Measurements from ENCODE around the gene UVRAG.
"Not testable (repeated sequence)": the region's sequence is repeated elsewhere in the genome, so short reads cannot be mapped to it uniquely, and the experiment has no call there.

The UVRAG gene

DNA sequence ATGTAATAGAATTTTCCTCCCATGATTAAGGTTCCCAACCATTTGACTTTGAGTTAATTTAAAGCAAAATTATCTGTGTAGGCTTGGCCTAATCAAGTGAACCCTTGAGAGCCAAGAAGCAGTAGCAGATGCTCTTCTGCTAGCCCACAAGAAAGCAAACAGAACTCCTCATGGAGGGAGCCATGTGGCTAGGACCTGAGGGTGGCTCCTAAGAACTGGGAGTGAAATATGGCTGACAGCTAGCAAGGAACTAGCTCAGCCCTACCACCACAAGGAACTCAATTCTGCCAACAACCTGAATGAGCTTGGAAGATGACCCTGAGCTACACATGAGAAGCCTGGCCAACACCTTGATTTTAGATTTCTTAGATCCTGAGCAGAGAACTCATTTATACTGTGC is 223.6 kb downstream of the UVRAG start:
- DNase-seq = no peak

- DNase-seq = no peak
Observed at GRCh38 chr11:76041208-76041607, 226.2 kb downstream of the UVRAG start.

GRCh38 chr11:76044750-76045320 is 229.8 kb downstream of the UVRAG start:
- no peak for DNase-seq

DNA sequence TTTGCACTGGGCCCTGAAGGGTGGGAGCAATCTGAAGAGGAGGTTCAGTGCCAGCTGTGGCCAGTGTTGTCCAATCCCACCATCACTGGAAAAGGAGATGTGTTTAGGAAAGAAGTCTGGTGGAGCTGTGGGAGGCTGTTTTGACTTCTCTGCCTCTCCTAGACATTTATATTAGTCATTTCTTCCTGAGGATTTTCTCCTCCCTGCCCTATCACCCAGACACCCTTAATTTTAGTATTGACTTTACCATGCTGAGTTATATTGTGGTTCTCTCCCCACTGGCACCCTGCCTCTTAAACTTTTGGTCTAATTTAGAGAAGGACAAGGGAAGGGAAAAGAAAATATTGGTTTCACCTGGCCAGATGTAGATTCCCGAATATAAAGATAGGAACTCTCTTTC is 232.2 kb downstream of the UVRAG start:
- no peak for DNase-seq

- no peak for DNase-seq
Observed at GRCh38 chr11:76047766-76048165, 232.8 kb downstream of the UVRAG start.

- DNase-seq = no peak
Observed at GRCh38 chr11:76048763-76049162, 233.8 kb downstream of the UVRAG start.

DNA sequence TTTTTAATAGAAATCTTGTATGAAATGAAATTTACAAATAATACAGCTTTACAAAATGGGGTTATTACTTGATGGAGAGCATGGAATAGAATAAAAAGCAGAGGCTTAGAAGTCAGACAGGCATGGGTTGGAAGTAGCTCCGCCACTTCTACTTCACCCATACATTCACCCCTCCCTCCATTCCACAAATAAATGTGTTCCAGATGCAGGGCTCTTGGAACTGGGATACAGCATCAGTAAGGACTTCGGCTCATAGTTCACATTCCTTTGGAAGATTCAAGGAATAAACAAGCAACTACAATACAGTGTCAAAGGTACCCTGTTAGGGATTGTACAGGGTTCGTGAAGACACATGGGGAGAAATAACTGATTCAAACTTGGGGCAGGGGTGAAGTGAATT is 234.5 kb downstream of the UVRAG start:
- DNase-seq = no peak

DNA sequence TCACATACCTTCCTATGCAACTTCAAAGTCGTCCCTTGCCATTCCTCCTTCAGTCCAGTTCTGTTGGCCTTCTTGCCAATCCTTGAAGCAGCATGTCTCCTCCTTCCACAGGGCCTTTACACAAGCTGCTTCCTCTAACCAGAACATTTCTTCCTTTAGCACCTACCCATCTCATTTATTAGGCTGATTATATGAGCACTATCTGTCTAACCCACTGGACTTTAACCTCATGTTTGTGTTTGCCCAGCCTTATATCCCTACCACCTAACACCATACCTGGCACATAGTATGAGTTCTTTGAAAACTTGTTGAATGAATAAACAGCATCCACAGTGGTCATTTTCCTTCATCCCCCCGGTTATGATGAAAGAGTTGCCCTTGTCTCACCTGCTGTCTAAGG is 236.9 kb downstream of the UVRAG start:
- DNase-seq = no peak

DNA sequence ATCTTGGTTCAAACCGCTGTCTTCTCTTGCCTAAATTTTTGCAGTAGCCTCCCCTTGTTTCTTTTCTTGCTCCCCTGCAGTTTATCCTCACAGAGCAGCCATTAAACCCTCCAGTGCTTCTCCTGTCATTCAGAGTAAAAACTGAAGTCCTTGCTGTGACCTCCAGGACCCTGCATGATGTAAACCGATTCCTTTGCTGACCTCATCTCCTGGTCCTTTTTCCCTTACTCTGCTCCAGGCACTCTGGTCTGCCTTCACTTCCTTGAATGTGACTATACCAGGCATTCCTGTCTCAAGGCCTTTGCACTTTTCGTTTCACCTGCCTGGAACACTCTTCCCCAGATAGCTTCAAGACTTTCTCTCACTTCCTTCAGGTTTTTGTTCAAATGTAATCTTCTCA is 239.3 kb downstream of the UVRAG start:
- DNase-seq = no peak

DNA sequence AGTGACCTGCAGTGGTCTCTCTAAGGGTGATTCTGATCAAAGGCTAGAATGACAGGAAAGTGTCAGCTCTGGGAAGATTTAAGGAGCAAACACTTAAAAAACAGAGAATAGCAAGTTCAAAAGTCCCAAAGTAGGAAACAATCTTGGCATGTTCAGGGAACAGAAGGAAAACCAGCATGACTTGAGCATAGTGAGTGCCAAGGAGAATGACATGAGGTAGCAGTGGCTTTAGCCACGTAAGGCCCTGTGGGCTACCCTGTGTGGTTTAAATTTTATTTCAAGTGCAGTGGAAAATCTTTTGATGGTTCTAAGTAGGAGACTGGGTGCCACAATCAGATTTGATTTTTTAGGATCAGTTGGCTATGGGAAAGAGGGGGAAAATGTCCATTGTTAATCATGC is 241.9 kb downstream of the UVRAG start:
- no peak for DNase-seq

DNA sequence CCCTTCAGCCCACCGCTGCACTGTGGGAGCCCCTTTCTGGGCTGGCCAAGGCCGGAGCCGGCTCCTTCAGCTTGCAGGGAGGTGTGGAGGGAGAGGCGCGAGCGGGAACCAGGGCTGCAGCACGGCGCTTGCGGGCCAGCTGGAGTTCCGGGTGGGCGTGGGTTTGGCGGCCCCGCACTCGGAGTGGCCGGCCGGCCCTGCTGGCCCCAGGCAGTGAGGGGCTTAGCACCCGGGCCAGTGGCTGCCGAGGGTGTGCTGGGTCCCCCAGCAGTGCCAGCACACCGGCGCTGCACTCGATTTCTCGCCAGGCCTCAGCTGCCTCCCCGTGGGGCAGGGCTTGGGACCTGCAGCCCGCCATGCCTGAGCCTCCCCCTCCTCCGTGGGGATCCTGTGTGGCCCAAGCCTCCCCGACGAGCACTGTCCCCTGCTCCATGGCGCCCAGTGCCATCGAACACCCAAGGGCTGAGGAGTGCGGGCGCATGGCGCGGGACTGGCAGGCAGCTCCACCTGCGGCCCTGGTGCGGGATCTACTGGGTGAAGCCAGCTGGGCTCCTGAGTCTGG is 245.5 kb downstream of the UVRAG start:
- not testable (repeated sequence) for DNase-seq

GRCh38 chr11:76062733-76063132 is 247.7 kb downstream of the UVRAG start:
- DNase-seq = no peak

DNA sequence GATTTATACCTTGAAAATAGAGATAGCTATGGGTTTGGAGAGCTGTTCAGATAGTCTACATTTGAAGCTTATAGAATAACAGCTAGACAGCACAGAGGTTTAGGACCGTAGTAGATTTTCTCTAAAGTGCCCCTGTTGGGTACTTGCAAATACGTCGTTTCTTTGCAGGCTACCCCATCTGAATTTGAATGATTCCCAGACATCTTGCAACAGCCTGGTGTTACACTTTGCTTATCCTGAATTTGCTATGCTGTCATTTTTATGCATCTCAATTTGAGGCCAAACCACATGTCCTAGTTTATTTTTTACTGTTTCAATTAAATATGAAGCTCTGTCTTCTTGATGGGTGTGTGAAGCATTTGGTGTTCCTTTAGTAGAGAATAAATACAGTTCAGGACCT is 249.2 kb downstream of the UVRAG start:
- no peak for DNase-seq

DNA sequence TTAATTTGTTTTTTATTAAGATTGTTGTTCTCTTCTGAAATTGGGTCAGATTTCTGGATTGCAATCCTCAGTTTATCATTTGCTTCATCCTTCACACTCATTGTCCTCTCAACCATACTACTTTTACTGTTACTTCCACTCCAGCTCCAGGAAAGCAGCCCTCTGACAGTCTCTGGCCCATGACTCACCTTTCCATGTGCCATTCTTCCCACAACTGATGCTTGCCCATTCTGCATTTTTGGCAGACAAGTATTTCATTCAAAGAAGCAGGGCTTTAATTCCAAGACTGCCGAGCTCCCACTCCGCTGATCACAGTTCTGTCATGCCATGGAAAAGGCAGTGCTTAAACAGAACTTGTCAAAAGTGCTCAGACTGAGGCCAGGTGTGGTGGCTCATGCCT is 252.1 kb downstream of the UVRAG start:
- DNase-seq = no peak

GRCh38 chr11:76069001-76069400 is 254.0 kb downstream of the UVRAG start:
- no peak for DNase-seq

- DNase-seq = no peak
Observed at GRCh38 chr11:76071090-76071489, 256.1 kb downstream of the UVRAG start.

GRCh38 chr11:76073724-76074123 is 258.7 kb downstream of the UVRAG start:
- no peak for DNase-seq

- DNase-seq = peak; percentile 40
Observed at GRCh38 chr11:76074148-76075095, 259.4 kb downstream of the UVRAG start.

DNA sequence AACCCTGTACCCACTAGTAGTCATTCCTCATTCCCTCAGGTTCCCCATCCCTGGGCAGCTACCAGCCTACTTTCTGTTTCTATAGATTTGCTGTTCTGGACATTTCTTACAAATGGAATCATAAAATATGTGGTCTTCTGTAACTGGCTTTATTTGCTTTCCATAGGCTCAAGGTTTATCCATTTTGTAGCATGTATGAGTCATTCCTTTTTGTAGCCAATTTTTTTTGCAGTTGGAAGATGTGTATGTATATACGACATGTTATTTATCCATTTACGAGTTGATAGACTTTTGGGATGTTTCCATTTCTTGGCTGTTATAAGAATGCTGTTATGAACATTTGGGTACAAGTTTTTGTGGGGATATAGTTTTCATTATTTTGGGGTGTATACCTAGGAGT is 260.7 kb downstream of the UVRAG start:
- no peak for DNase-seq

GRCh38 chr11:76076253-76076652 is 261.2 kb downstream of the UVRAG start:
- not testable (repeated sequence) for DNase-seq

DNA sequence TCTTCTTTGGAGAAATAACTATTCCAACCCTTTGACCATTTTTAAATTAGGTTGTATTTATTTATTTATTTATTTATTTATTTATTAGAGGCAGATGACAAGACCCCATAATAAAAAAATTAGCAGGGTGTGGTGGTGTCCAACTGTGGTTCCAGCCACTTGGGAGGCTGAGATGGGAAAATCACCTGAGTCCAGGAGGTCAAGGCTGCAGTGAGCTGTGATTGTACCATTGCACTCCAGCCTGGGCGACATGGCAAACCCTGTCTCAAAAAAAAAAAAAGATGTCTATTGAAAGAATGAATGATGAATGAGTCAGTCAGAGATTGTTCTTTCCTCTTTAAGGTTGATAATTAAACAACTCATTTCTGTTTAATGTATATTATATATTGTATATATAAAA is 261.7 kb downstream of the UVRAG start:
- no peak for DNase-seq

DNA sequence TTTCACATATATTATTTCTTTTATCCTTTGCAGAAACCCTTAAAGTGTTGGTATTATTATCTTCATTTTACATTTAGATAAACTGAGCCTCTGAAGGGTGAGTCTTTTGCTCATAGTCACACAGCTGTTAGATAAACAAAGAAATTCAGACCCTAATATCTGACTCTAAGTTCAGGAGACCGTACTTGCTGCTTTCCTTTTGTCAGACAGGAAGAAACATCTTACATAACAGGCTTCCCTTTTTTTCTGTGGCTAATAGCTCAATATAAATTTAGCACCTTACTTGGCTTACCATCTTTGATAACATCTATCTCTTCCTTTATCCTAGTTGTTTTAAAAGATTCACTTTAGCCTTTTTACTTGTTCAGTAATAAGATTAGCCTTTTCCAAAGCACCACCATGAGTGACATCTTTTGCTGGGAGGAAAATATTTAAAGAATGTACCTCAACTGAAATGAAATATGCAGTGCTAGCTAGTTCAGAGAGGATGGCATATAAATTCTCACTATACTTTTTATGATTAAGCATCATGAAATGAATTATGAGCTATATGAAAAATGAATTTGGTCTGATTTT is 262.7 kb downstream of the UVRAG start:
- no peak for DNase-seq

DNA sequence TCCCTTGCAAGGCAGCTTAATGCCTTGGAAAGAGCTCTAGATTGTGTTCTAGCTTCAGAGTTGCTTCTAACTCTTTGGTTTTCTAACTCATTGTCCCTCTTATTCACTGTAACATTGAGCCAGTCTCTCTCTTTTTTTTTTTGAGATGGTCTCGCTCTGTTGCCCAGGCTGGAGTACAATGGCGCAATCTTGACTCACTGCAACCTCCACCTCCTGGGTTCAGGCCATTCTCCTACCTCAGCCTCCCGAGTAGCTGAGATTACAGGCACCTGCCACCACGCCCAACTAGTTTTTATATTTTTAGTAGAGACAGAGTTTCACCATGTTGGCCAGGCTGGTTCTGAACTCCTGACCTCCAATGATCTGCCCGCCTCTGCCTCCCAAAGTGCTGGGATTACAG is 266.1 kb downstream of the UVRAG start:
- not testable (repeated sequence) for DNase-seq

Data from left hindlimb (tissue), 1 donor.